ENCODE results near the gene MOV10. TPM values are rescaled to one million over a fixed set of nuclear protein-coding genes. Genes with fewer than 3 reads are reported as not detected.

Gene MOV10
- total RNA-seq, 1 donor from 2014 or later, result 97.3 TPM

DNA sequence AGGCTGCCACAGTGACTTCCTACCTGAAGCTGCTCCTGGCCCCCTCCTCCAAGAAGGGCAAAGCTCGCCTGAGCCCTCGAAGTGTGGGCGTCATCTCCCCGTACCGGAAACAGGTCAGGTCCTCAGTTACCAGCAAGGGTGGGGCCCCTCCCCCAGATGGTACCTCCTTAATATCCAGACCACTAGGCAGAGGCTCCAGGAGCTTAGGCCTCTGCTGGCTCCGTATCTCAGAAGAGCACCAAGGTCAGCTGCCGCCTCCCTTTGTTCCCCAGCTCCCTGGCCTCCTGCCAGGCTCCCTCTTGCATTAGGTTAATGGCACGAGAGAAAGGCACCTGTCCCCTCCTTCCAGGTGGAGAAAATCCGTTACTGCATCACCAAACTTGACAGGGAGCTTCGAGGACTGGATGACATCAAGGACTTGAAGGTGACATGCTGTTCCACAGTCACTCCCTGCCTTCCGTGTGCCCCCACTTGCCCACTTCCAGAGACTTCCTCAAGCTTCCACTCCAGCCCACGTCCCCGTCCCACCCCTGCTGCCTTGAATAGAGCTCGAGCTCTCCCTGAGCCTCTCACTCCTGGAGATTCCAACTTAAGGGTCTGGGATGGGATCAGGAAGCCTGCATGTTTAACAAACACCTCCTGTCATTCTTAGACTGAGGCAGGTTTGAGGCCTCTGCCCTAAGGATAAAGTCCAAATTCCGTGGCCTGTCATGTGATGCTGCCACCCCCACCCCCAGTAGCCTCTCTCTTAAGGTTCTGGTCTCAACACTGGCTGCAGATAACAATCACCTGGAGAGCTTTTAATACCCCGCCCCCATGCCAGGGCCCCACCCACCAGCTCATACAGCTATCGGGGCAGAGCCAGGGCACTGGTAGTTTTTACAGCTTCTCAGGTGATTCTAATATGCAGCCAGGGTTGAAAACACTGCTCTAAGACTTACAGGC, 24.2 kb downstream of the MOV10 start:
- no peak for DNase-seq (ENCODE audit: extremely low read depth, low read depth, low spot score)

- DNase-seq (ENCODE audit: extremely low read depth, low read depth, low spot score), result no peak
Measured at GRCh38 chr1:112699425-112700144, 25.1 kb downstream of the MOV10 start.

DNA sequence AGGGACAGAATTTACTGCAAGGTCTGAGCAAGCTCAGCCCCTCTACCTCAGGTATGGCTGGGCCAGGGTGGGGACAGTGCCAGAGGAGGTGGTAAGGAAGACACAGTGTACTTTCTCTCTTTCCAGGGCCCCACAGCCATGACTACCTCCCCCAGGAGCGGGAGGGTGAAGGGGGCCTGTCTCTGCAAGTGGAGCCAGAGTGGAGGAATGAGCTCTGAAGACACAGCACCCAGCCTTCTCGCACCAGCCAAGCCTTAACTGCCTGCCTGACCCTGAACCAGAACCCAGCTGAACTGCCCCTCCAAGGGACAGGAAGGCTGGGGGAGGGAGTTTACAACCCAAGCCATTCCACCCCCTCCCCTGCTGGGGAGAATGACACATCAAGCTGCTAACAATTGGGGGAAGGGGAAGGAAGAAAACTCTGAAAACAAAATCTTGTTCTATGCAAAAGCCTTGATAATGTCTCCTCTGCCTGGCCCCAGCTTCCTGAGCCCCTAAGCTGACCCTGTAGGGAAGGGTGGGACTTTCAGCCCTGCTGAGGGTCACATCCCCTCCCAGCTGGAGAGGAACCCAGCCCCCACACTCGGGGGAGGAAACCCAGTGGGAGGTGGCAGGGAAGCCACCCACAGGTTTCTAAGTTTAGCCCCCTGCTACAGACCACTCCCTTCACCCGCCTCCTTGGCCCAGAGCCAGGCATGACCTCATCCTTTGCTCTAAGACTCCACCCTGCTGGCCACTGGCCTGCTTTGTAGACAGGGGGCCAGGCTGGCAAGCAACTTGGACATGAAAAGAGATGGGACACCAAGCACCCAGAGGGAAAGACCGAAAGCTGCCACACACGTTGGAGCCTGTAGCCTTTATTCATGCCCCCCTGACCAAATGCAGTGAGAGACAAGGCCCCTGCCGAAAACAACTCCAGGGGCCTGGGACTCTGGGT, 26.1 kb downstream of the MOV10 start:
- peak; percentile 92 for DNase-seq (ENCODE audit: extremely low read depth, low read depth, low spot score)

DNA sequence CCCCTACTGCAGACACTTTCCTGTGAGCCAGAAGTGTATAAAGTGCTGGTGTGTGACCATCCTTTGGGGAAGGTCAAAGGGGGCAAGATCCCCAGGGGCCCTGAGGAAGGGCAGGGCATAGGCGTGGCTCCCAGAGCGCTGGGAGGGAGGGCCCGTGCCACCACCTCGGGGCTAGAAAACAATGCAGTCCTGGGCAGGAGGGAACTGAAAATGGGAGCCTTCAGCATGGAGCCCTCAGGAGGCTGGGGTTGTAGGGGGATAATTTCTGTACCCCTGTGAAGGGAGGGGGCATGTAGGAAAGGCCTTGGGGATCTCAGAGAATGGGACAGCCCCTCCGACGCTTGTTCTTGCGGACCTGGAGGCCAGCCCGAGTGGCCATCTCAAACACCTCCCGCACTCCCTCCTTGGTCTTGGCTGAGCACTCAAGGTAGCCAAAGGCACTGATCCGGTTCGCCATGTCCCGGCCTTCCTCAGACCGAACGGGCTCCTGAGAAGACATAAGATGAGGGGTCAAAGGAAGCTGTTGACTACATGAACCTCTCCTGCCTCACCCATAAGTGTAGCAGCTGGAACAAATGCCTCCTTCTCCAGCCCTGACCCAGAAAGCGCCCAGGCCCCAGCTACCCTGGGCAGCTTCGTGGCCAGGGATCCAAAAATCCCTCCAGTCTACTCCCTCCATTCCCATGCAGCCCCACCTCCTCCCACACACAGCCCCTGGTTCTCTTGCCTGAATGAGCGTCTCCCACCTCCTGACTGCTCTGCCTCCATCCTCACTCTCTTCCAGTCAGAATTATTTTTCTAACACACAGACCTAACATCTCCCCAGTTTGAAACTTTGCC, 27.0 kb downstream of the MOV10 start:
- DNase-seq (ENCODE audit: extremely low read depth, low read depth, low spot score), result no peak

DNA sequence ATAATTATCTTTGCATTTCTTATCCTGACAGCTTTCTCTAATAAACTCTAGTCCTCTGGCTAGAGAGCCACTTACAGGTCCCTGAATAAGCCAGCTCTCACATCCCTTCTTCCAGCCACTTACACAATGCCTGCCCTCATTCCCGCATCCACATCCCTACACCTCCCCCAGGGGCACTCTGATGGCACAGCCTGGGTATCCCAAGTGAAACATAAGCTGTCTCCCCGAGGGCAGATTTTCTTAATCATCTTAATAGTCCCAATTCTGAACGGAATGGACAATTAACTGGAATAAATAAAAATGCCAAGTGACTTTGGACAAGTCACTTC, 27.6 kb downstream of the MOV10 start:
- DNase-seq (ENCODE audit: extremely low read depth, low read depth, low spot score), result no peak

GRCh38 chr1:112702420-112703261, 28.2 kb downstream of the MOV10 start:
- no peak for DNase-seq (ENCODE audit: extremely low read depth, low read depth, low spot score)

- no peak for DNase-seq (ENCODE audit: extremely low read depth, low read depth, low spot score)
Measured at GRCh38 chr1:112703706-112704105, 29.2 kb downstream of the MOV10 start.

GRCh38 chr1:112704391-112704933, 30.0 kb downstream of the MOV10 start:
- DNase-seq (ENCODE audit: extremely low read depth, low read depth, low spot score), result no peak

DNA sequence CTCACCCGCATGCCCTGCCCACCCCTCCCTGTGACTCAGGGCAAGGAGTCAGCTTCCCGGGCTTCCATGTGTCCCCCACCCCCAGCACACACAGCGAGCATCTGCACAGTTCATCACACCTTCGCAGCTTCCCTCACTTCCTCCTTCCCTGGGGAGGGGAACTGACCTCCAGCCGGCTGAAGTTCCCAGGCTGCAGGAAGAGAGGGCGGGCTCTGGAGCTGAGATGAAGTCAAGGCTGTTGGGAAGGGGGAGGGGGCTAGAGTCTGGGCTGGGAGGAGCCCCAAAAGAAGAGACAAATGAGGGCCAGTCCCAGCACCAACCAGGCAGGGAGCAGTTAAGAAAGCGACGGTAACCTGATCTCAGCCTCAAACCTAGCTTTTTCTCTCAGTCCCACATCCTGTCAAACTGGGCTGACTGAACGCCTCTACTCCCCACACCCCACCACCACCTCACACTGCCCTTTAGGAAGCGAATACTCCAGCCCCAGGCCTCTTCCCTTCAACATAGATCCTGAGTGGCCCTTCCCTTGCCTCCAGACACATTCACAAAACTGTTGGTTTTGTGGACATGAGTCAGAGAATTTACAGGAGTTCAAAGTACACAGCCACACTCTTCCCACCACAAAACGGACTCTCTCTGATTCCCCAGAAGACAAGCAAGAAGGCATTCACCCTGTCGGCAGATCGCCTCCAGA, 30.6 kb downstream of the MOV10 start:
- peak; percentile 78 for DNase-seq (ENCODE audit: extremely low read depth, low read depth, low spot score)

DNA sequence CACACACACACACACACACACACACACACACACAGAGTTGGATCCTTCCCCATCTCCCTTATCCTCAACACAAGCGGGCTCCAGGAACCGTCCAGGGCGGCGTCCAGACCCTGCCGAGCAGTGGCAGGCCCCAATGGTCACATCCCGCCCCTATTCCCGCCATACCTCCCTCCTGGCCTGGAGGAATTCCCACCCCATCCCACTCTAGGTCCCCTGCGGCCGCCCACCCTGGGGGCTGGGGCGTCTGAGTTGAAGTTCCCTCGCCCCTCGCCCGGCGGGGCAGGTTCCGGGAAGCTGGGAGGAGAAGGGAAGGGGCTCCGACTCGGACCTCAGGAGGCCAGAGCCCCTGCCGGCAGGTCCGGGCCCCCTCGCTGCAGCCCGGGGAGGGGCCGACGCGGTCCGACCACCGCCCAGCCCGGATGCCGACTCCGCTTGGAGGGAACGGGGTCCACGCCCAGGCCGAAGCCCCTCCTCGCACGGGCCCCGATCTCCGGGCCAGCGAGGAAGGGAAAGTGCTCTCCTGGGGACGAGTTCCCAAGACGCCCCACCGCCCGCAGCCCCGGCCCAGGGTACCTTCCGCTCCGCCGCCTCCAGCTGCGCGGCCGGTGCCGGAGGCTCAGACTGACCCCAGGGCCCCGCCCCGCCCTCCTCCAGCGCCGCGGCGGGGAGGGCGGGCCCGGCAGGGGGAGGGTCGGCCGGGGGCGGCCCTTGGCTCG, 32.2 kb downstream of the MOV10 start, which contains the start of gene RHOC:
Gene RHOC (minus strand): TSS at position 623 of the 716 bp plus-strand sequence. CDS start 3,328 bp downstream, outside the sequence.
- no peak for DNase-seq (ENCODE audit: extremely low read depth, low read depth, low spot score)

DNA sequence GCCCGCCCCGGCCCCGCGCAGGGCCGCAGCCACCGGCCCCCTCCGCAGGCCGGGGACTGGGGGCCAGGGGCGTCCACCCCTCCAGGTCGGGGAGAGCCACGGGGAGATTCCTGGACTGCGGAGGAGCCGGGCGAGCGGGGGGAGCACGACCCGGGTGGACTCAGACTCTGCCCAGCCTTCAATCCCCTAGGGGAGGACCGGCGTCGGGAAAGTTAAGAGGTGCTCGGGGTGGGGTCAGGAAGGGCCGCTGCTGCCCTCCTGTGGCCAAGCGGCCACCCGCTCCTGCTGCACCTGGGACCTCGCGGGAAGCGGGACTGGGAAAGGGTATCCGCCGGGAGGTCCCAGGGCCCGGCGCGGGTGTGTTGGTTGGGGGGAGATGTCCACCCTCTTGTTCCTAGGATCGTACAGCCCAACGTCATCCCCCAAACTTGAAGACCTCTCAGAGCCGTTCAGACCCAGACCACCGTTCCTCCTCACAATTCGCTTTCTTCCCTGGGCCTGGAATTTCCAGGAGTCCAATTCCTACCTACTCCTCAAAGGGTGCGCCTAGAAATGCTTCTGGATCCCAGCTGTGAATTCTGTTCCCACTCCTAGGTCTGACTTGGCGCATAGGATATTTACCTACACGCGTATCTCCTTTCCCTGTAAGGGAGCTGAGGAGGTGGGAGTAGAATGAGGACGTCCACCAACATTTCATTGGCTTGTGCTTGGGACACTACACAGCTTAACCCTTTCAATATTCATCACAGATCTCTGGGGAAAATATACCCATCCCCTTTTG, 33.0 kb downstream of the MOV10 start:
- DNase-seq (ENCODE audit: extremely low read depth, low read depth, low spot score), result no peak

GRCh38 chr1:112708002-112708448, 33.6 kb downstream of the MOV10 start:
- no peak for DNase-seq (ENCODE audit: extremely low read depth, low read depth, low spot score)

DNA sequence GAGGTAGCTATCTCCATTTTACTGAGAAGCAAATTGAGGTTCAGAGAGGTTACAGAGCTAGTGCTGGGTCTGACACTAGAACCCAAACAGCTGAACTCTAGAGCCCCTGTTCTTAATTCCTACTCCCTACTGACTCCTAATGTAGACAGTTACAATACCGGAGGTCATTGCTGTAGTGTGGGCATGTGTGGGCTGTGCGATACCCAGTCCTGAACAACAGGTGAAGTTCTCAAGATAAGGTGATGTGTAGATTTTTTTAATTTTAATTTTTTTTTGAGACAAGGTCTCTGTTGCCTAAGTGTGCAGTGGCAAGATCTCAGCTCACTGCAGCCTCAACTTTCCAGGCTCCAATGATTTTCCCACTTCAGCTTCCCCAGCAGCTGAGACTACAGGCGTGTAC, 34.0 kb downstream of the MOV10 start:
- DNase-seq (ENCODE audit: extremely low read depth, low read depth, low spot score), result no peak

GRCh38 chr1:112710159-112710558, 35.7 kb downstream of the MOV10 start:
- no peak for DNase-seq (ENCODE audit: extremely low read depth, low read depth, low spot score)

- no peak for DNase-seq (ENCODE audit: extremely low read depth, low read depth, low spot score)
Measured at GRCh38 chr1:112710586-112710985, 36.1 kb downstream of the MOV10 start.

GRCh38 chr1:112711041-112711440, 36.6 kb downstream of the MOV10 start:
- no peak for DNase-seq (ENCODE audit: extremely low read depth, low read depth, low spot score)

- DNase-seq (ENCODE audit: extremely low read depth, low read depth, low spot score), result no peak
Measured at GRCh38 chr1:112711670-112712069, 37.2 kb downstream of the MOV10 start.

Measured in glomerular endothelial cell (primary cell).